HEK293 (cell line): Measurements from ENCODE around the gene LRRC8D.

Source experiments
- CTCF ChIP-seq: fragments of 450-650 bp; formaldehyde crosslinking; IDR thresholded peaks from 2 replicates; pipeline ENCODE4 v1.5.1; 2016; ENCODE audit warnings: missing biosample characterization, missing genetic modification characterization
- ZNF174 ChIP-seq: fragments of 450-650 bp; formaldehyde crosslinking; IDR thresholded peaks from 2 replicates; pipeline ENCODE4 v1.5.0; 2017; ENCODE audit warnings: missing biosample characterization, mild to moderate bottlenecking, missing genetic modification characterization

GRCh38 chr1:89887713-89888112, 66.9 kb downstream of the LRRC8D start:
- TF ChIP-seq ZNF174 (tag by site-specific recombination) (no peak), CTCF (no peak)
